ENCODE data around the gene CFAP46.
A peak's percentile ranks its signal among the peaks of the same experiment; 100 is the strongest.
"Not testable (repeated sequence)": the region's sequence is repeated elsewhere in the genome, so short reads cannot be mapped to it uniquely, and the experiment has no call there.

Gene CFAP46

GRCh38 chr10:132784866-132785722 is 157.3 kb downstream of the CFAP46 start:
- no peak for DNase-seq

DNA sequence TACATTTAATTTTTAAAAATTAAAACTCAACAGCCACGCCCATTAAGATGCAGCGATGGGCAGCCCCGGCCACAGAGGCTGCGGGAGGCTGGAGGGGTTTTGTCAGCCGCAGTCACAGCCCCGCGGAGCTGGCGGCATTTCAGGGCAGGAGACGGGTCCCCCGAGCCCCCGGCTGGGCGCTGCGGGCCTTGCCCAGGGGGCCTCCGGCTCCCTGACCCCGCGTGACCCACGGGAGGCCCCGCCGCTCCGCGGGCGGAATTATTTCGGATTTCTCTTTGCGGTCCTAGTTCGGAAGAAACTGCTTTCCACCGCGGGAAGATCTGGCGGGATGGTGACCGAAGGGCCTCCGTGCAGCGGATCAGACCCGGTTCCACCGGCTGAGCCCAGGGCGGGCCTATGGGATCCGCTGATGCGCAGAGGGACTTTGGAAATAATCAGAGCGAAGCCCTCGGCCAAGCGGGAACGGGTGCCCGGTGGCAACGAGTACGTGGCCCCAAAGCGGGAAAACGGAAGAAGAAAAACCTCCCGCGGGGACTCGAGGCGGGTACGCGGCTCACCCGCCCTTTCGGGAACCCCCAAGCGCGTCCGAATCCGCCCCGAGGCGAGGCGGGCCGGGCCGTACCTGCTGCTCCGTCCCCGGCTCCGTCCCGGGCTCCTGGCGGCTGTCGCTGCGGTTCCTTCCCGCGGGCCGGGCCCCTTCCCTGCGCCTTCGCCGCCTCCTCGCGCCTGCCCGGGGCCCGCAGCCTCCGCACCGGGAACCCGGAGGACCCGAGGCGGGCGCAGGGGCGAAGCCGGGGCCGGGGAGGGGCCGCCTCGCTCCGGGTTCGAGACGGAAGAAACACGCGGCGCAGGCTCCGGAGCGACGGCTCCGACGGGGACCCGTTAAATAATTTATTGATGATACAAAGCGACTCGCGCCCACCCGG is 158.2 kb downstream of the CFAP46 start:
- DNase-seq = no peak

GRCh38 chr10:132783165-132783939 is 159.0 kb downstream of the CFAP46 start:
- DNase-seq = no peak

DNA sequence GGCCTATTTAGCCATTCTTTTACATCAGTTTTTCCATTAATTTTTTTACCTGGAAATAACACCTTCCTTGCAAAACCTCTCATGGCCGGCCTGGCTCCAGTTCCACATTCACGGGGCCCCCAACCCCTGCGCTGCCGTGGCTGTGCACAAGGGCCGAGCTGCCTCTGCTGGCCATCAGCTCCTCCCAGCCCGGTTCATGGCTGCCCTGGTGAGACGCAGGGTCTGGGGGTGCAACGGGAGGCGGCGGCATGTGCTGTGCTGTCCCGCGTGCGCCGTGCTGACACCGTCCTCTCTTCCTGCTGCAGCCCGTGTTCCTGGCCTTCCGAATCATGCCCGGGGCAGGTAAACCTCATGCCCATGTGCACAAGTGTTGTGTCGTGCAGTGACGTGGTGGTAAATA is 160.8 kb downstream of the CFAP46 start:
- DNase-seq = no peak

GRCh38 chr10:132780356-132780755 is 162.0 kb downstream of the CFAP46 start:
- DNase-seq = no peak

GRCh38 chr10:132779549-132780294 is 162.6 kb downstream of the CFAP46 start:
- no peak for DNase-seq

DNA sequence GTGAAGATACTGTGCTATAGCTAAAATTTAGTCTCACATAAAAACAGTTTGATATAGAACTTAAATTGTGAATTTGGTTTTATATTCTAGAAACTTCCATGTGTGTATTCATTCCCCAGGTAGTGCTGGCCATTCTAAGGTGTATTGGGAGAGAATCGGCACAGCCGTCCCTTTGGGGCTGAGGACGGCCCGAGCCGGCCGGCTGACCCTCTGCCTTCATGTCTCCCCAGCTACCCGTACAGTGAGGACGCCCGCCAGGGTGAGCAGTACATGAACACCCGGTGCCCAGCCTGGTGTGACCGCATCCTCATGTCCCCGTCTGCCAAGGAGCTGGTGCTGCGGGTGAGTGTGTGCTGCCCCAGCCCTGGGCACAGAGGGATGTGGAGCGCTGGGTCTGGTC is 164.9 kb downstream of the CFAP46 start:
- DNase-seq = no peak

- DNase-seq = no peak
These were observed 165.5 kb downstream of the CFAP46 start for GRCh38 chr10:132776821-132777220.

DNA sequence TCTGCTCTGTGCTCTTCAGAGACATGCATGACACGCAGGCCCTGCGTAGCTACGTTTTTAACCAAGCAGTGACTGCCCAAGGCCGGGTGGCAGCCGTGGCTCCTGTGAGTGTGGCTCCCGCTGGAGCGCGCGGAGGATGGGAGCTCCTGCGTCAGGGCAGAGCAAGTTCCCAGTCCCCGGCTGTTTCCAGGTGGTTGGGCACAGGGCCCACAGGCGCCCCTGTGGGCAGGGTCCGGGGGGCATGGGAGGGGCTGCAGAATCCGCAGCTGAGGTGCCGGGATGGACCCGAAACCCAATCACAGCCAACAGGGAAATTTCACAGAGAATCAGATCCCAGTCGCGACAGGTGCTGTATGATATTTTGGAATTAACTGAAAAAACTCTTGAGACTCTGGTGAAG is 166.2 kb downstream of the CFAP46 start:
- DNase-seq = no peak

DNA sequence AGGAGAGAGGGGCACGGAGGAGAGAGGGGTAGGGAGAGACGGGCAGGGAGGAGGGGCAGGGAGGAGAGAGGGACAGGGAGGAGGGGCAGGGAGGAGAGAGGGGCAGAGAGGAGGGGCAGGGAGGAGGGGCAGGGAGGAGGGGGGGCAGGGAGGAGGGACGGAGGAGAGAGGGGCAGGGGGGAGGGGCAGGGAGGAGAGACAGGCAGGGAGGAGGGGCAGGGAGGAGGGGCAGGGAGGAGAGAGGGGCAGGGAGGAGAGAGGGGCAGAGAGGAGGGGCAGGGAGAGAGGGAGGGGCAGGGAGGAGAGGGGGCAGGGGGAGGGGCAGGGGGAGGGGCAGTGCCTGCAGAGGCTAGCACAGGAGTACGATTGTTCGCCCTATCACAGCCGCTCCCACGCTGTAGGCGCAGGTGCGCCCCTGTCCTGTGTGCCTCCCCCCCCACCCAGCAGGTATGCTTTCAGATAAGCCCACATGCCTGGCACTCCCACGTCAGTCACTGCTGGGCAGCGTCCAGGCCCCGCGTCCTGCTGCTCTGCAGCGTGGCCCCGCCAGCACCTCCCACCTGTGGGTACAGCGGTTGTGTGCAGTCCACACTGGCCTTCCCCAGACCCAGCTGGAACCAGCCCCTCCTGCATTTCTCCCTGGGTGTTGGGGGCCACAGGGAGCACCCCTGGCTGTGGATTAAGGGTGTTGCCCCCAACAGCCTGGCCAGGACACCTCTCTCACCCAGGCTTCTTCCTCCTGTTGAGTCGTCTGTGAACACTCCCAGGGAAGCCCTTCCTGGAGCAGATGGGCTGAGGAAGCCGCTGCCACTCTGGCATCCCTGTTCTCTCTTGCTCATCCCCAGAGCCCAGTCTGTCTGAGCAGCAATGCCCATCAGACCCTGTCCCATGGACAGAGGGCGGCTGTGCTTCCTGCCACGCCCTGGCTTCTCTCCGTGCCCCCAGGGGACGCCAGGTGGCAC is 167.2 kb downstream of the CFAP46 start:
- peak; percentile 51 for DNase-seq

- peak; percentile 4 for DNase-seq
These were observed 168.0 kb downstream of the CFAP46 start for GRCh38 chr10:132774181-132774901.

DNA sequence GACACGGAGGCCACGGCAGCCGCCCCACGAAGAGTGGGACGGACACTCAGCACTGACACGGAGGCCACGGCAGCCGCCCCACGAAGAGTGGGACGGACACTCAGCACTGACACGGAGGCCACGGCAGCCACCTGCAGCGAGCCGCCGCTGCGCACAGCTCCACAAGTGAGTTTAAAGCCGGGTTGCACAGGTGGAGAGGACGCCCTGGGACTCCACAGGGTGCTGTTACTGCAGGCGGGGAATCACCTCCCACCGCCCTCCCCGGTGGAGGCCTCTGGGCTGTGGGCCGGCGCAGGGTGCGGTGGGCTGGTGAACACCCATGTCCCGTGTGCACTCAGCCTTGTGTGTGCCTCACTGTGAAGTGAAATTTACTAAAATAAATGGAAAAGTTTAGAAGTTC is 169.6 kb downstream of the CFAP46 start:
- not testable (repeated sequence) for DNase-seq

DNA sequence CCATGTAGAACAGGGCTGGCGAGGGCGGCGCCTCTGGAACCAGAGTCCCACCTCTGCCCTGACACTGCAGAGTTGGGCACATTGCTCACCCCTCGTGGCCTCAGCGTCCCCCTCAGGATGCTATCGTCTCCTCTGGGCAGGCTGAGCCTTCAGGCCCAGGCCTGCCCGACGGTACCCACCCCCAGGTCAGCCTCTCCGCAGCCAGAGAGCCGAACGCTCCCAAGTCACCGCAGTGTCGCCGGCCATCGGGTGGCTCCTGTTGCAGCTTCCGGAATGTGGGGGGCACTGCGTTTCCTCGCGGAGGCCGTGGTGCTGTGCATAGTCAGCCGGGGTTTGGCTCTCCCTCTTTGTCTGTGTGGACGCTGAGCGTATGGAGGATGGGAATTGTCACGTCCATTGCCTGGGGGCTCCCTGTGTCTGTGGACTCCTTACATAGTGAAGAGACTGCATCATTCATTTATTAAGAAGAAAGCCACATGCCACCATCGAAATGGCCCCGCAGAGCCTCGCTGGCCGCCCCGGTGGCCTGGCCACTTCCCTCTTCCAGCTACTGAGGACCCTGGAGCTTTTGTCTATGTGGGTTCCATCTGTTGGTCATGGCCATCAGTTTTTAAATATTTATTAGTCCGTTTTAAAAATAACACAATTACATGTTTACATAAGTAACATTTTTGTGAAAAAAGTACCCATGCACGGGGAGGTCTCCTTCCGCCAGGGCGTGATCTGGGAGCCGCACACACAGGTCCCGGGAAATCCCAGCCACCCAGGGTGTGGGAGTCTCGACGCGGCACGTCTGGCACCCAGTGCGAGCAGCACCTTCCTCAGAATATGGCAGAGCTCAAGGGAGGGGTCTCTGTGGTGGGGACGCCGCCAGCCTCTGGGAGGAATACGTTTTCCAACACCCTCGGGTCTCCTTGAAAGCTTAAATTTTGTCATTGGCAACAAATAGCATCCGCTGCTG is 172.0 kb downstream of the CFAP46 start:
- no peak for DNase-seq

DNA sequence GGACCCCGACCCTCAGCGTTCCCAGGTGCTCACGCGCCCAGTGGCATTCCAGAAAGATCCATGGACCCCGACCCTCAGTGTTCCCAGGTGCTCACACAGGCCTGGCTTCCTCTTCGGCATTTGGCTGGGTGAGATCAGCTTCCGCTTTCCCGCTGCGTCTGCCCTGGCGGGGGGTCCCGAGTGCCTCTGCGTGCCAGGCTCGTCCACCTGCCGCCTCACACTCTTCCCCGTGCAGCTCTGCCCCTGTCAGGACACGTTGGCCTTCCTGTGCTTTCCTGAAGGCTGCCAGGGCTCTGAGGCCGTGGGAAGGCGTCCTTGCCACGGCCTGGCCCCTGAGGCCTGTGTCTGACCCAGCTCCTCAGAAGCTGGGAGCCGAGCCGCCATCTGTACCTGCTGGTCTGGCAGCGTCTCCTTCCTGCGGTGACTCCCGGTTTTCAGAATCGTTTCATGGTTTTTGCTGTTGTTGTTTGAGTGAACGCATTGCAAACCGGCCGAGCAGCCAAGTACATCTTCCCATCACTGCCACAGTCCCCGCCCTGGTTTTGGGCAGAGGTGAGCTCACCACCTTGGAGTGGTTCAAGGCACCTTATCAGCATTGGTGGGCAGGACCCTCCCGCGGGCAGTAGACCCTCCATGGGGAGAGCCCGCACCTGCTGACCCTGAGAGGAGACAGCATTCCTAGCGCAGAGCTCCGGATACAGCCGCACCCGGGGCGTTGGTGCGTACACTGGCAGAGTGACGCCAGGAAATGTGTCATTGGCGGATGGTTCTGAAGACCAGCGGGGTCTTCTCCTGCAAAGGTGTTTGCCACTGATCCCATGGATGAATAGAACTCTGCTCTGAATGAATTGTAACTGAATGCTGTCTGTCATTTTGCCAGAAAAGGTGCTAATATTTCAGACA is 173.8 kb downstream of the CFAP46 start:
- DNase-seq = peak; percentile 0

- no peak for DNase-seq
These were observed 176.1 kb downstream of the CFAP46 start for GRCh38 chr10:132766291-132766690.

DNA sequence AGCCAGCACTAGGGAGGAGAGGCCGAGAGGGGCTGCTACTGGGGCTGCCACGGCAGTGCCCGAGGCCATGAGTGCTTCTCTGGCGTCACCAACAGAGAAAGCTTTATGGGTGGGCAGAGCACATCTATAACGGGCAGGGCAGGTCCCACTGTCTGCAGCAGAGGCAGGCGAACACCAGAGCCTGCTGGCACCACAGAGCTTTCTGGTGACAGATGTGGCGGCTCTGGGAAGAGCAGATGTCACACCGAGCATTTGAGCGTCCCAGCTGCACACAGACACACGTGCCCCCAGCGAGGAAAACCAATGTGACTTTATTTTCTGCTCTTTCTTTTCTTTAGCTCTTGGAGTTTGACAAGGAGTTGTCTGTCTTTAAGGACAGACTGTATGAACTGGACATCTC is 176.9 kb downstream of the CFAP46 start:
- DNase-seq = no peak

DNA sequence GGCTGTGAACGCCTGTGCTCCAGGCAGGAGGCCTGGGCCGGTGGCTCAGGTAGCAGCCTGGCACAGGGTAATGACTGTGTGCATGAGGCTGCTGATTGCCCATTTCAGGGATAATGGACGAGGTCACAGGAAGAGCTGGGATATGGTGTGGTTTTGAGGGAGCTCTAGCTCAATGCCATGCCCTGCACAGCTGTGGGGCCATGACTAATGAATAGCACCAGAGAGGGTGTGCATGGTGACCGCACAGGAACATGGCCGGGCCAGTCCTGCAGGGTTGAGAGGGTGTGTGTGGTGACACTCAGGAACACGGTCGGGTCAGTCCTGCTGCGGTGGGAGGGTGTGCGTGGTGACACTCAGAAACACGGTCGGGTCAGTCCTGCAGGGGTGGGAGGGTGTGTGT is 178.3 kb downstream of the CFAP46 start:
- DNase-seq = no peak

- DNase-seq = no peak
These were observed 178.8 kb downstream of the CFAP46 start for GRCh38 chr10:132763545-132763944.
